ENCODE measurements around the gene FKBP11.
A peak's percentile ranks its signal among the peaks of the same experiment; 100 is the strongest.
"Not testable (repeated sequence)": the region's sequence is repeated elsewhere in the genome, so short reads cannot be mapped to it uniquely, and the experiment has no call there.

The FKBP11 gene

GRCh38 chr12:48903982-48904411 is 21.3 kb downstream of the FKBP11 start:
- peak; percentile 79 for DNase-seq (ENCODE audit: low spot score)

DNA sequence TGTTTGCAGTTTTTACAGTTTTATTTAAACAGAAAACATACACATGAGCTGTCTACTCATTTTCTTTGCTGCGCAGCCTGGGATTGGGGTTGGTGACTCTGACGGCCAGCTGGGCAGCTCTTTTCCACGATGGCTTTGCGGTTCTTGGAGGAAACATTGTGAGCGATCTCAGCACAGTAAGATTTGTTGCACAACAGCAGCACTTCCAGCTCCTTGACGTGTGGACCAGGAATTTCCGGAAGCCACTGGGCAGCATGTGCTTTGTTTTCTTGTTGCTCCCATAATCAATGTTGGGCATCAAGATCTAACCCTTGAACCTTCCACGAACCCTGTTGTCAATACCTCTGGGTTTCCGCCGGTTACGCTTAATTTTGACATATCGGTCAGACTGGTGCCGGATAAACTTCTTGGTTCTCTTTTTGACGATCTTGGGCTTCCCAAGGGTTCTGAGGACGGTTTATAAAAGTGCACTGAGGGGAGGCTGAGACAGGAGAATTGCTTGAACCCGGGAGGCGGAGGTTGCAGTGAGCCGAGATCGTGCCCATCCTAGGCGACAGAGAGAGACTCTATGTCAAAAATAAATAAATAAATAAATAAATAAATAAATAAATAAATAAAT is 21.8 kb downstream of the FKBP11 start:
- DNase-seq (ENCODE audit: low spot score): no peak

- no peak for DNase-seq (ENCODE audit: low spot score)
Measured at GRCh38 chr12:48901278-48901677, 24.0 kb downstream of the FKBP11 start.

- DNase-seq (ENCODE audit: low spot score): no peak
Measured at GRCh38 chr12:48899651-48900050, 25.6 kb downstream of the FKBP11 start.

DNA sequence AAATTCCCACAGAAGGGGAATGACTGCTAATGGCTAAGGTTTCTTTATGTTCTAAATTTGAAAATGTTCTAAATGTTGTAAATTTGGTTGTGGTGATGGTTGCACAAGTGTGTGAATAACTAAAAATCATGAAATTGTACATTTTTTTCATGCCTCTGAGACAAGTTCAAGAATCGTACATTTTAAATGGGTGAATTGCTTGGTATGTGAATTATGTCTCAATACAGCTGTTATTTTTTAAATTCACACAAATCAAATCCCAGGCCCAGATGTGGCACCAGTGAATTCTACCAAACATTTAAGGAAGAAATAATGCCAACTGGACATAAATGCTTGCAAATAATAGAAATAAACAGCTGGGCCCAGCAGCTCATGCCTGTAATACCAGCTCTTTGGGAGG is 31.0 kb downstream of the FKBP11 start:
- DNase-seq (ENCODE audit: low spot score): no peak

GRCh38 chr12:48890657-48891418 is 34.5 kb downstream of the FKBP11 start:
- DNase-seq (ENCODE audit: low spot score): peak; percentile 66

GRCh38 chr12:48889679-48890078 is 35.6 kb downstream of the FKBP11 start:
- DNase-seq (ENCODE audit: low spot score): no peak

- DNase-seq (ENCODE audit: low spot score): no peak
Measured at GRCh38 chr12:48883305-48884161, 41.8 kb downstream of the FKBP11 start.

DNA sequence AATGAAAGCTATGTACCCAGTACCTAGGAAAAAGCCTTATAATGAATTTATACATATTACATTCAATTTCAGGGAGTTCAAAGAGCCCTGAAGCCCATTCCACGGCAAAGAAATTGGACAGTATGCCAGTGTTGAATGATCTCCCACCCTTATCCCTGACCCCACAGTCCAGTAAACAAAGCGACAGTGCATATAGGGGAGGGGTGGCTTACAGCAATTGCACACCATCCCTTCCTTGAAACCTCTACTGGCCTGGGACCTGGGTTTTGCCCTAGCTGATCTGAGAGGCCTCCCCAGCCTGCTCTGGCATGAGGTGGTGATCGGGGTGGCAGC is 42.4 kb downstream of the FKBP11 start:
- no peak for DNase-seq (ENCODE audit: low spot score)

DNA sequence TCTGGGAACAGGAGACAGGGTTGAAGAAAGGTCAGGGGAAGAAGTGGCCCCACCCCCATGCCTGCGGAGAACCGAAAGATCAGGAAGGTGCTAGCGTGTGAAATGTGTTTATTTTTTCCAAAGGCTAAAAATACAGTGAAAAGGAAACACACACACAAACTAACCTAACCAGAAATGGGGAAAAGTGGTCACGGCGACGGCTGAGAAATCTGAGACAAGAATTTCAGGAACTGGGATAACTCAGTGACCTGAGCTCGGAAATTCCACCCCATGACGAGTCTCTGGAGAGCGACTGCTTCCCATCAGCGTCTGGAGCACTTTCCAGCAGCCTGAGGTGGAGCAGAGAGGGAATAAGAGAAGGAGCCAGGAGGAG is 43.0 kb downstream of the FKBP11 start:
- DNase-seq (ENCODE audit: low spot score): no peak

GRCh38 chr12:48881686-48882314 is 43.5 kb downstream of the FKBP11 start:
- no peak for DNase-seq (ENCODE audit: low spot score)

DNA sequence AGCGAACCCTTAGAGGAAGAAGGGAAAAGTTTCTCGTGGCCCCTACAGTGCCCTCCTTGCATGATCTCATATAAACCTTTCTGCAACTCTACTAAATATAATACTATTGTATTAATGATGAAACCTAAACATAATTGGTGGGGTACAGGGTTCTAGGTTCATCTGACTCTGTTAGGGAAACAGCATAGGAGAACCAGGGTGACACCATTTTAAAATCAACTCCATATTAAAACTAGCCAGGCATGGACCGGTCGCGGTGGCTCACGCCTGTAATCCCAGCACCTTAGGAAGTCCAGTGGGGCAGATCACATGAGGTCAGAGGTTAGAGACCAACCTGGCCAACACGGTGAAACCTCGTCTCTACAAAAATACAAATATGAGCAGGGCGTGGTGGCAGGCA is 44.6 kb downstream of the FKBP11 start:
- DNase-seq (ENCODE audit: low spot score): no peak

GRCh38 chr12:48878548-48878947 is 46.7 kb downstream of the FKBP11 start:
- DNase-seq (ENCODE audit: low spot score): no peak

DNA sequence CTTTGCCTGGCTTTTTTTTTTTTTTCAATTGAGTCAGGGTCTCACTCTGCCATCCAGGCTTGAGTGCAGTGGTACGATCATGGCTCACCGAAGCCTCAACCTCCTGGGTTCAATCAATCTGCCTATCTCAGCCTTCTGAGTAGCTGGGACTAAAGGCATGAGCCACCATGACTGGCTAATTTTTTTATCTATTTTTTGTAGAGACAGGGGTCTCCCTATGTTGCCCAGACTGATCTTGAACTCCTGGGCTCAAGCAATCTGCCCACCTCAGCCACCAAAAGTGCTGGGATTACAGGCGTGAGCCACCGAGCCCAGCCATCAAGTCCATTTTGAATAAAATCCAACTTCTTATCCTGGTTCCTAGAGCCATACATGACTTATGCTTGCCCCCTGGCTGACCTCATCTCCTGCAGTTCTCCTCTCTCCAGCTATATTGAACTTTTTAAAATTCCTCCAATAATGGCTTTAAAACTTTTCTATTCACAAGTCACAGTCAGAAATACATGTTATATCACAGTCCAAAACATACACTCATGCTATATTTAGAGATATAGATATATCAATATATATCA is 49.3 kb downstream of the FKBP11 start:
- DNase-seq (ENCODE audit: low spot score): no peak

DNA sequence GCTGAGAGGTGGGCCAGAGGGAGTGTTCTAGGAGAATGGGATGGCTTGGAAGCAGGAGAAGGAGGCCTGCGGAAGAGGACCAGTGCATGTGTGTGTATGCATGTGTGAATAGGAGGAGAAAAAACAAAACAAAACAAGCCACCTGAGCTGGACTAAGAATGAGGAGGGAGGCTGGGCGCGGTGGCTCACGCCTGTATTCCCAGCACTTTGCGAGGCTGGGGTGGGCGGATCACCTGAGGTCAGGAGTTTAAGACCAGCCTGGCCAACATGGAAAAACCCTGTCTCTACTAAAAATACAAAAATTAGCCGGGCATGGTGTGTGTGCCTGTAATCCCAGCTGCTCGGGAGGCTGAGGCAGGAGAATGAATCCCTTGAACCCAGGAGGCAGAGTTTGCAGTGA is 51.8 kb downstream of the FKBP11 start:
- not testable (repeated sequence) for DNase-seq (ENCODE audit: low spot score)

DNA sequence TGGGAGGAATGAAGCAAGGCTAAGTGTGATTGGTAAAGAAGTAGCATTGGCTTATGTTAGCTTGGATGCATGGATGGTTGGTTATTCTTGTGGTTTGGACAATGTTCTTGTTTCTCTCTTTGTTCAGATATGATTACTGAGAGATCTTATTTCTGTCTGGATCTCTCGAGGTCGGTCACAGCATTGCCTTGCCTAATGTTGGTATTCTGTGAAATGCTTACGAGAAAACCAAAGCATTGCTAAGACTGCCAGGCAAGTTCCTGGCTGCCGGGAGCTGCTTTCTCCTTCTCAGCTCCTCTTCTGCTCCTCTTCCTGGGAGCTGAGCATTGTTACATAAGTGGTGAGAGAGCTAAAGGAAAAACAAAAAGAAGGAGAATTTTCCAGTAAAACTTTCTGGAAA is 52.2 kb downstream of the FKBP11 start:
- no peak for DNase-seq (ENCODE audit: low spot score)

Data from pons (tissue), 1 donor.